ENCODE measurements around the gene SQSTM1. TPM values are rescaled to one million over a fixed set of nuclear protein-coding genes. Genes with fewer than 3 reads are reported as not detected.

SQSTM1 gene
- total and polyA plus RNA-seq, 9 of the 15 experiments (the other 6 are each of a cell fraction or from before 2014, with no cell fraction given), result 5.6 to 148 (median 64.0) TPM

GRCh38 chr5:179837076-179838011 lies 16.6 kb downstream of the SQSTM1 start (continued):
- no peak for TF ChIP-seq ARID4B (CRISPR knock-in tag; IDR thresholded peaks at IDR 0.05)
- TF ChIP-seq ZNF217 (CRISPR knock-in tag; IDR thresholded peaks at IDR 0.05), result no peak
- no peak for TF ChIP-seq E2F3 (CRISPR knock-in tag; IDR thresholded peaks at IDR 0.05)
- no peak for TF ChIP-seq MEF2A (IDR thresholded peaks at IDR 0.05; ENCODE audit: control insufficient read depth, low read depth, low read length)
- TF ChIP-seq YBX1 (IDR thresholded peaks at IDR 0.05), result no peak
- no peak for TF ChIP-seq HIVEP1 (CRISPR knock-in tag; IDR thresholded peaks at IDR 0.05)
- TF ChIP-seq RFX5 (IDR thresholded peaks at IDR 0.05; ENCODE audit: low read depth, low read length), result no peak
- TF ChIP-seq U2AF2 (optimal IDR thresholded peaks at IDR 0.05; ENCODE audit: low read depth, low read length), result no peak
- no peak for TF ChIP-seq CEBPG (CRISPR knock-in tag; IDR thresholded peaks at IDR 0.05)
- no peak for TF ChIP-seq CEBPG (tag; conservative IDR thresholded peaks at IDR 0.05 in 1 of 2, IDR thresholded peaks at IDR 0.05 in 1 of 2)
- TF ChIP-seq ZZZ3 (IDR thresholded peaks at IDR 0.05), result no peak
- no peak for TF ChIP-seq POLR3A (IDR thresholded peaks at IDR 0.05; ENCODE audit: borderline replicate concordance, extremely low read depth, insufficient read depth, insufficient read length)
- no peak for TF ChIP-seq ZNF561 (CRISPR knock-in tag; conservative IDR thresholded peaks at IDR 0.05)
- no peak for TF ChIP-seq ZNF444 (CRISPR knock-in tag; IDR thresholded peaks at IDR 0.05)
- TF ChIP-seq DPF2 (IDR thresholded peaks at IDR 0.05), result no peak
- TF ChIP-seq HMG20A (CRISPR knock-in tag; conservative IDR thresholded peaks at IDR 0.05), result no peak
- TF ChIP-seq ELF4 (CRISPR knock-in tag; IDR thresholded peaks at IDR 0.05), result peak; percentile 34; the same call in 1 of the 2 replicates
- TF ChIP-seq HDAC1 (IDR thresholded peaks at IDR 0.05), result no peak
- TF ChIP-seq MAX (CRISPR knock-in tag; IDR thresholded peaks at IDR 0.05), result no peak
- no peak for TF ChIP-seq ZNF232 (CRISPR knock-in tag; IDR thresholded peaks at IDR 0.05)
- TF ChIP-seq TEAD1 (CRISPR knock-in tag; IDR thresholded peaks at IDR 0.05), result no peak
- 0 out of 2 replicates have a peak, but pooled peaks have one; percentile 7 for TF ChIP-seq DEAF1 (CRISPR knock-in tag; IDR thresholded peaks at IDR 0.05)
- no peak; the same call in 1 of the 2 replicates for TF ChIP-seq PHB (CRISPR knock-in tag; IDR thresholded peaks at IDR 0.05)

Data from K562 (cell line).